ENCODE measurements around the gene PLEKHN1.

Gene PLEKHN1

GRCh38 chr1:952603-953002 lies 13.7 kb upstream of the PLEKHN1 start:
- H3K9me3 ChIP-seq (ENCODE audit: control insufficient read depth, insufficient read depth, low read depth, low read length) = no peaks in the 10 kb centered on the region
- CTCF ChIA-PET = interaction anchor here (1.0 to 1.4 kb wide), 2 partner anchors 8 to 42 kb away, joined by 4 read pairs; no protein-coding TSS in a partner anchor
- H3K4me1 ChIP-seq (ENCODE audit: control insufficient read depth, insufficient read depth, low read length) = no peaks in the 10 kb centered on the region
- H3K4me3 ChIP-seq (ENCODE audit: low read depth, low read length) = no peak overlapping the region
- H3K27ac ChIP-seq (ENCODE audit: extremely low read depth, low read depth, low read length) = no peak overlapping the region
- H3K36me3 ChIP-seq (ENCODE audit: control insufficient read depth in 2 of 2, insufficient read depth in 1 of 2, low read length in 2 of 2) = peaks cover 12 to 100% of the 10 kb centered on the region in 2 experiments; a peak in 2 of 3 replicates
- POLR2A ChIA-PET = interaction anchor here (0.7 to 2.6 kb wide), 3 partner anchors 8 to 36 kb away, joined by 3 to 12 read pairs (median 4); no protein-coding TSS in a partner anchor
- no peak for TF ChIP-seq ZNF701 (tag by site-specific recombination; IDR thresholded peaks at IDR 0.05)

GRCh38 chr1:953524-954320 lies 12.6 kb upstream of the PLEKHN1 start:
- Histone ChIP-seq H3K9me3 (ENCODE audit: control insufficient read depth, insufficient read depth, low read depth, low read length) (no peaks in the 10 kb centered on the region), H3K4me3 (ENCODE audit: low read depth, low read length) (no peak overlapping the region), H3K27ac (ENCODE audit: extremely low read depth, low read depth, low read length) (no peak overlapping the region), H3K4me1 (ENCODE audit: control insufficient read depth, insufficient read depth, low read length) (no peaks in the 10 kb centered on the region), H3K36me3 (ENCODE audit: control insufficient read depth in 2 of 2, insufficient read depth in 1 of 2, low read length in 2 of 2) (peaks cover 12 to 90% of the 10 kb centered on the region in 2 experiments; a peak in 2 of 3 replicates)
- TF ChIP-seq ZNF354C (tag by site-specific recombination; IDR thresholded peaks at IDR 0.05; ENCODE audit: borderline replicate concordance, low read depth) (no peak), ZNF843 (tag by site-specific recombination; IDR thresholded peaks at IDR 0.05) (no peak), SP7 (tag by site-specific recombination; IDR thresholded peaks at IDR 0.05) (no peak), AEBP2 (tag by site-specific recombination; IDR thresholded peaks at IDR 0.05; ENCODE audit: borderline replicate concordance) (no peak), ZFHX2 (tag by site-specific recombination; conservative IDR thresholded peaks at IDR 0.05) (no peak), ZNF311 (tag by site-specific recombination; IDR thresholded peaks at IDR 0.05; ENCODE audit: borderline replicate concordance) (no peak), ZBTB48 (tag by site-specific recombination; IDR thresholded peaks at IDR 0.05) (no peak), ZNF18 (tag by site-specific recombination; IDR thresholded peaks at IDR 0.05) (no peak), SALL2 (tag by site-specific recombination; IDR thresholded peaks at IDR 0.05; ENCODE audit: borderline replicate concordance) (no peak), ZIC2 (tag by site-specific recombination; IDR thresholded peaks at IDR 0.05) (no peak), REST (tag by site-specific recombination; IDR thresholded peaks at IDR 0.05) (no peak), ZNF580 (tag by site-specific recombination; IDR thresholded peaks at IDR 0.05) (no peak), ZNF768 (tag by site-specific recombination; IDR thresholded peaks at IDR 0.05) (no peak), ZNF747 (tag by site-specific recombination; IDR thresholded peaks at IDR 0.05) (no peak), ZNF26 (tag by site-specific recombination; IDR thresholded peaks at IDR 0.05) (no peak), ZNF114 (tag by site-specific recombination; IDR thresholded peaks at IDR 0.05) (no peak), INSM2 (tag by site-specific recombination; IDR thresholded peaks at IDR 0.05) (no peak), ZNF426 (tag by site-specific recombination; IDR thresholded peaks at IDR 0.05) (no peak)
- CTCF ChIA-PET = interaction anchor here (0.6 to 1.4 kb wide), 4 partner anchors 9 to 84 kb away, joined by 3 to 6 read pairs (median 4); no protein-coding TSS in a partner anchor
- POLR2A ChIA-PET = interaction anchor here (0.7 to 2.6 kb wide), 4 partner anchors 9 to 37 kb away, joined by 3 to 12 read pairs (median 4); no protein-coding TSS in a partner anchor

Data from HEK293 (cell line).